Activated effector memory CD4-positive, alpha-beta T cell treated with anti-CD3 and anti-CD28 coated beads, Interleukin-2, amount 50 U/mL, for 16 hours (primary cell): ENCODE data around the gene RGS6.

Experiments used
- DNase-seq: peaks from one replicate; pipeline ENCODE4 v3.0.0-alpha.2; 2020

RGS6 gene

GRCh38 chr14:72254937-72255472, 322.8 kb downstream of the RGS6 start:
- DNase-seq = no peak

- DNase-seq = no peak
Observed at GRCh38 chr14:72256055-72256454, 323.8 kb downstream of the RGS6 start.

- no peak for DNase-seq
Observed at GRCh38 chr14:72261068-72261467, 328.8 kb downstream of the RGS6 start.

GRCh38 chr14:72262771-72263170, 330.5 kb downstream of the RGS6 start:
- DNase-seq = no peak

GRCh38 chr14:72264716-72265115, 332.5 kb downstream of the RGS6 start:
- no peak for DNase-seq

GRCh38 chr14:72270147-72270727, 338.0 kb downstream of the RGS6 start:
- no peak for DNase-seq

- DNase-seq = no peak
Observed at GRCh38 chr14:72270749-72271148, 338.5 kb downstream of the RGS6 start.

GRCh38 chr14:72275242-72275641, 343.0 kb downstream of the RGS6 start:
- DNase-seq = no peak

- no peak for DNase-seq
Observed at GRCh38 chr14:72278316-72278715, 346.1 kb downstream of the RGS6 start.

- DNase-seq = no peak
Observed at GRCh38 chr14:72284176-72284575, 351.9 kb downstream of the RGS6 start.

GRCh38 chr14:72290241-72290640, 358.0 kb downstream of the RGS6 start:
- no peak for DNase-seq

GRCh38 chr14:72291908-72292688, 359.9 kb downstream of the RGS6 start:
- no peak for DNase-seq

- DNase-seq = no peak
Observed at GRCh38 chr14:72292689-72293024, 360.4 kb downstream of the RGS6 start.

GRCh38 chr14:72301352-72301751, 369.1 kb downstream of the RGS6 start:
- no peak for DNase-seq

GRCh38 chr14:72303930-72304329, 371.7 kb downstream of the RGS6 start:
- DNase-seq = no peak

GRCh38 chr14:72305561-72305960, 373.3 kb downstream of the RGS6 start:
- DNase-seq = no peak

- no peak for DNase-seq
Observed at GRCh38 chr14:72308967-72309485, 376.8 kb downstream of the RGS6 start.

GRCh38 chr14:72311116-72311515, 378.9 kb downstream of the RGS6 start:
- DNase-seq = no peak

GRCh38 chr14:72311516-72311915, 379.3 kb downstream of the RGS6 start:
- no peak for DNase-seq

GRCh38 chr14:72314808-72315435, 382.7 kb downstream of the RGS6 start:
- DNase-seq = no peak

- DNase-seq = no peak
Observed at GRCh38 chr14:72315714-72316113, 383.5 kb downstream of the RGS6 start.

- DNase-seq = no peak
Observed at GRCh38 chr14:72318648-72319047, 386.4 kb downstream of the RGS6 start.

- no peak for DNase-seq
Observed at GRCh38 chr14:72332046-72332445, 399.8 kb downstream of the RGS6 start.

GRCh38 chr14:72332871-72333270, 400.6 kb downstream of the RGS6 start:
- DNase-seq = no peak
